ENCODE measurements around the gene ZNF570. TPM values are rescaled to one million over a fixed set of nuclear protein-coding genes. Genes with fewer than 3 reads are reported as not detected.
A peak's percentile ranks its signal among the peaks of the same experiment; 100 is the strongest.

ZNF570 gene
- total and polyA plus RNA-seq, 9 of the 15 experiments (the other 6 are each of a cell fraction or from before 2014, with no cell fraction given) = 0.09 to 0.95 (median 0.38) TPM

DNA sequence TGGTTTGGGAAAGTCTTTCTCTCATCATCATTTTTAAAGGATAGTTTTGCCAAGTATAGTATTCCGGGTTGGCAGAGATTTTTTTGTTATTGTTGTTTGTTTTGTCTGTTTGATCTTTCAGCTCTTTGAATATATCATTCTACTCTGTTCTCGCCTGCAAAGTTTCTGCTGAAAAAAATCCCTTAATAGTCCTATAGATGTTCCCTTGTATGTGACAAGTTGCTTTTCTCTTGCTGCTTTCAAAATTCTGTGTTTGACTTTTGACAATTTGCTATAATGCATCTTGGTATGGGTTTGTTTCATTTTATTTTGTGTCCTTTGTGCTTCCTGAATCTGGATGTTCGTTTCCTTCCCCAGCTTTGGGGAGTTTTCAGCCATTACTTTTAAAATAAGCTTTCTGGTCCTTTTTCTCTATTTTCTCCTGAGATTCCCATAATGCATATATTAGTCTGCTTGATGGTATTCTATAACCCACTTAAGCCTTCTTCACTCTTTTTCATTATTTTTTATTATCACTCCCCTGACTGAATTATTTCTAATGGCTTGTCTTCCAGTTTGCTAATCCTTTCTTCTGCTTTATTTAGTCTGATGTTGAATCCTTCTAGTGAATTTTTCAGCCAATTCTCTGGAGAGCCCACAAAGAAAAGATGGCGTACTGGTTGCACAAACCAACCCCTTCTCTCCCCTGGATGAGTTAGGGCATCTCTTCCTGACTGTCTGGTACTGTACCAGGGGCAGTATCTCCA is 16.5 kb upstream of the ZNF570 start:
- DNase-seq (ENCODE audit: extremely low read depth in 1 of 4, low spot score in 3 of 4) (no peak), ATAC-seq (no peak), FAIRE-seq (peak; percentile 15)
- no peaks in the 10 kb centered on the region for H3K36me3 ChIP-seq (ENCODE audit: control insufficient read depth, insufficient read depth, low read length)
- ChIA-PET CTCF (ENCODE audit: low intra/inter-chr PET ratio) (no interaction called here), POLR2A (no interaction called here)
- H3K9me1 ChIP-seq (ENCODE audit: control insufficient read depth, insufficient read depth, low read length) = no peaks in the 10 kb centered on the region
- intact Hi-C loops (cut with micrococcal nuclease) = no loop called here
- H4K20me1 ChIP-seq (replicated peaks; ENCODE audit: control insufficient read depth, insufficient read depth, low read length) = no peaks in the 10 kb centered on the region
- H3K27me3 ChIP-seq (ENCODE audit: control insufficient read depth in 2 of 2, insufficient read depth in 2 of 2, low read length in 2 of 2) = no peaks in the 10 kb centered on the region
- H3K4me1 ChIP-seq (replicated peaks in 1 of 2; ENCODE audit: control insufficient read depth in 2 of 2, insufficient read depth in 2 of 2, low read length in 2 of 2) = no peaks in the 10 kb centered on the region
- WGBS (ENCODE audit: insufficient coverage, low coverage, missing lambda C conversion rate) = 13% methylated on average over 4 of the region's 4 CpGs
- TF ChIP-seq POLR2AphosphoS2 (IDR thresholded peaks at IDR 0.05; ENCODE audit: low read length) (no peak), FOXA3 (CRISPR knock-in tag; conservative IDR thresholded peaks at IDR 0.05 in 1 of 2, IDR thresholded peaks at IDR 0.05 in 1 of 2) (no peak), ZNF444 (CRISPR knock-in tag; IDR thresholded peaks at IDR 0.05) (no peak), ZSCAN32 (CRISPR knock-in tag; IDR thresholded peaks at IDR 0.05) (no peak), ZC3H8 (IDR thresholded peaks at IDR 0.05) (no peak), ZEB2 (IDR thresholded peaks at IDR 0.05) (no peak), RBM34 (IDR thresholded peaks at IDR 0.05; ENCODE audit: borderline replicate concordance, insufficient read depth, low read length) (no peak), MYC (IDR thresholded peaks at IDR 0.05; ENCODE audit: low read depth, low read length) (no peak), MYC (CRISPR knock-in tag; IDR thresholded peaks at IDR 0.05; ENCODE audit: borderline replicate concordance, low read depth) (no peak), COPS2 (conservative IDR thresholded peaks at IDR 0.05) (no peak), ZNF707 (CRISPR knock-in tag; conservative IDR thresholded peaks at IDR 0.05) (no peak), ZBTB1 (CRISPR knock-in tag; IDR thresholded peaks at IDR 0.05; ENCODE audit: borderline replicate concordance, low read depth) (no peak), ZBED1 (IDR thresholded peaks at IDR 0.05) (no peak), RFX5 (IDR thresholded peaks at IDR 0.05; ENCODE audit: low read depth, low read length) (no peak)
- TF ChIP-seq, protein P1, sequence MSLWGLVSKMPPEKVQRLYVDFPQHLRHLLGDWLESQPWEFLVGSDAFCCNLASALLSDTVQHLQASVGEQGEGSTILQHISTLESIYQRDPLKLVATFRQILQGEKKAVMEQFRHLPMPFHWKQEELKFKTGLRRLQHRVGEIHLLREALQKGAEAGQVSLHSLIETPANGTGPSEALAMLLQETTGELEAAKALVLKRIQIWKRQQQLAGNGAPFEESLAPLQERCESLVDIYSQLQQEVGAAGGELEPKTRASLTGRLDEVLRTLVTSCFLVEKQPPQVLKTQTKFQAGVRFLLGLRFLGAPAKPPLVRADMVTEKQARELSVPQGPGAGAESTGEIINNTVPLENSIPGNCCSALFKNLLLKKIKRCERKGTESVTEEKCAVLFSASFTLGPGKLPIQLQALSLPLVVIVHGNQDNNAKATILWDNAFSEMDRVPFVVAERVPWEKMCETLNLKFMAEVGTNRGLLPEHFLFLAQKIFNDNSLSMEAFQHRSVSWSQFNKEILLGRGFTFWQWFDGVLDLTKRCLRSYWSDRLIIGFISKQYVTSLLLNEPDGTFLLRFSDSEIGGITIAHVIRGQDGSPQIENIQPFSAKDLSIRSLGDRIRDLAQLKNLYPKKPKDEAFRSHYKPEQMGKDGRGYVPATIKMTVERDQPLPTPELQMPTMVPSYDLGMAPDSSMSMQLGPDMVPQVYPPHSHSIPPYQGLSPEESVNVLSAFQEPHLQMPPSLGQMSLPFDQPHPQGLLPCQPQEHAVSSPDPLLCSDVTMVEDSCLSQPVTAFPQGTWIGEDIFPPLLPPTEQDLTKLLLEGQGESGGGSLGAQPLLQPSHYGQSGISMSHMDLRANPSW (CRISPR knock-in tag; IDR thresholded peaks at IDR 0.05) = no peak
- TF ChIP-seq, protein P2, sequence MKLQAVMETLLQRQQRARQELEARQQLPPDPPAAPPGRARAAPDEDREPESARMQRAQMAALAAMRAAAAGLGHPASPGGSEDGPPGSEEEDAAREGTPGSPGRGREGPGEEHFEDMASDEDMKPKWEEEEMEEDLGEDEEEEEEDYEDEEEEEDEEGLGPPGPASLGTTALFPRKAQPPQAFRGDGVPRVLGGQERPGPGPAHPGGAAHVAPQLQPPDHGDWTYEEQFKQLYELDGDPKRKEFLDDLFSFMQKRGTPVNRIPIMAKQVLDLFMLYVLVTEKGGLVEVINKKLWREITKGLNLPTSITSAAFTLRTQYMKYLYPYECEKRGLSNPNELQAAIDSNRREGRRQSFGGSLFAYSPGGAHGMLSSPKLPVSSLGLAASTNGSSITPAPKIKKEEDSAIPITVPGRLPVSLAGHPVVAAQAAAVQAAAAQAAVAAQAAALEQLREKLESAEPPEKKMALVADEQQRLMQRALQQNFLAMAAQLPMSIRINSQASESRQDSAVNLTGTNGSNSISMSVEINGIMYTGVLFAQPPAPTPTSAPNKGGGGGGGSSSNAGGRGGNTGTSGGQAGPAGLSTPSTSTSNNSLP (IDR thresholded peaks at IDR 0.05; ENCODE audit: borderline replicate concordance, low read depth, low read length) = no peak
- TF ChIP-seq, protein P3, sequence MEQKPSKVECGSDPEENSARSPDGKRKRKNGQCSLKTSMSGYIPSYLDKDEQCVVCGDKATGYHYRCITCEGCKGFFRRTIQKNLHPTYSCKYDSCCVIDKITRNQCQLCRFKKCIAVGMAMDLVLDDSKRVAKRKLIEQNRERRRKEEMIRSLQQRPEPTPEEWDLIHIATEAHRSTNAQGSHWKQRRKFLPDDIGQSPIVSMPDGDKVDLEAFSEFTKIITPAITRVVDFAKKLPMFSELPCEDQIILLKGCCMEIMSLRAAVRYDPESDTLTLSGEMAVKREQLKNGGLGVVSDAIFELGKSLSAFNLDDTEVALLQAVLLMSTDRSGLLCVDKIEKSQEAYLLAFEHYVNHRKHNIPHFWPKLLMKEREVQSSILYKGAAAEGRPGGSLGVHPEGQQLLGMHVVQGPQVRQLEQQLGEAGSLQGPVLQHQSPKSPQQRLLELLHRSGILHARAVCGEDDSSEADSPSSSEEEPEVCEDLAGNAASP (IDR thresholded peaks at IDR 0.05) = no peak
- no peak overlapping the region for H3K9ac ChIP-seq (ENCODE audit: insufficient read depth in 1 of 2, low read depth in 2 of 2, low read length in 2 of 2)
- H3K4me2 ChIP-seq (ENCODE audit: insufficient read depth, low read length) = no peak overlapping the region
- in situ Hi-C loops (cut with MboI) = no loop called here
- H3K9me3 ChIP-seq (replicated peaks; ENCODE audit: control insufficient read depth, insufficient read depth, low read depth, low read length) = peaks cover 3% of the 10 kb centered on the region
- H2AFZ ChIP-seq (ENCODE audit: low read depth, low read length) = no peak overlapping the region
- H3K4me3 ChIP-seq = no peak overlapping the region
- no TSS peak for BruUV-seq (replicated peaks)
- no peaks in the 10 kb centered on the region for H3K79me2 ChIP-seq (ENCODE audit: control insufficient read depth, insufficient read depth, low read length)
- no peak overlapping the region for H3K27ac ChIP-seq (ENCODE audit: extremely low read depth, low read depth, low read length)
